Muscle of back (tissue), 11 donors: ENCODE results near the gene PNKD. TPM values are rescaled to one million over a fixed set of nuclear protein-coding genes. Genes with fewer than 3 reads are reported as not detected.
"Not testable (repeated sequence)": the region's sequence is repeated elsewhere in the genome, so short reads cannot be mapped to it uniquely, and the experiment has no call there.

Source experiments
- DNase-seq, 3 donors: peaks; one replicate each; pipeline versions ENCODE4 v3.0.0 to v3.0.0-alpha.2; 2013
- polyA plus RNA-seq, 10 donors: library from polyadenylated mRNA; unstranded; fragments of 120-200 nt; gene quantifications; one replicate each; pipeline ENCODE4 v1.2.1, GENCODE V29; 2013; ENCODE audit not compliant: insufficient read length in 10 of 10

The PNKD gene
- polyA plus RNA-seq, 10 donors = 40.3 to 56.1 (median 44.9) TPM

- not testable (repeated sequence) for DNase-seq
These were observed 41.4 kb downstream of the PNKD start for GRCh38 chr2:218311541-218312266.

DNA sequence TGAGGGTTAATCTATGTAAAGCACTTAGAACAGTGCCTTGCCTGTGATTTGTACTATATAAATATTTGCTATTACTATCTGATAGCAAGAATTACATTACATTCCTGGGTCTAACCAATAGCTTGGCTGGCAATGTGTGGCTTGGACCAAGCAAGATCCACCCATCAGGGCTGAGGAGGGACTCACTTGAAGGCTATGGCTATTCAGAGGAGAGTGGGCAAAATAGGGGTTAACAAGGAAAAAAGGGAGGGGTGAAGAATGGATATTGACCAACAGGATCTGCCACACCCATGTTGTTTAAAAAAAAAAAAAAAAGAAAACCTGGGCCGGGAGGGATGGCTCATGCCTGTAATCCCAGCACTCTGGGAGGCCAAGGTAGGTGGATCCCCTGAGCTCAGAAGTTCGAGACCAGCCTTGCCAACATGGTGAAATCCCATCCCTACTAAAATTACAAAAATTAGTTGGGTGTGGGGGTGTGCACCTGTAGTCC, 42.0 kb downstream of the PNKD start:
- no peak for DNase-seq

- no peak for DNase-seq
These were observed 43.0 kb downstream of the PNKD start for GRCh38 chr2:218313356-218313755.

- not testable (repeated sequence) for DNase-seq
These were observed 44.4 kb downstream of the PNKD start for GRCh38 chr2:218314764-218315163.

DNA sequence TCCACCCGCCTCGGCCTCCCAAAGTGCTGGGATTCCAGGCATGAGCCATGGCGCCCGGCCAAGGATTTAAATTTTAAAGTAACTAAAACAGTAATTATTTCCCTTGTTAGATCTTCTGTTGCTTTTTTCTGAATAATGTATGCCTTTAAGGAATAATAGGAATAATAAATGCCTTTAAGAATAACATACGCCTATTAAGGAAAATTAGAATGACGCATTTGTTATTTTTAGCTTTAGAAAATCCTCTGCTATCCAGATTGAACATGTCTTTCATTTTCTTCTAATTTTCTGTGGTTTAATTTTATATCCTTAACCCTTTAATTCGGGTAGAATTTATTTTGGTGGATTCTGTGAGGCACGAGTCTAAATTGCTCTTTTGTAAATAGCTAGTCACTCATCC, 45.1 kb downstream of the PNKD start:
- DNase-seq = no peak

DNA sequence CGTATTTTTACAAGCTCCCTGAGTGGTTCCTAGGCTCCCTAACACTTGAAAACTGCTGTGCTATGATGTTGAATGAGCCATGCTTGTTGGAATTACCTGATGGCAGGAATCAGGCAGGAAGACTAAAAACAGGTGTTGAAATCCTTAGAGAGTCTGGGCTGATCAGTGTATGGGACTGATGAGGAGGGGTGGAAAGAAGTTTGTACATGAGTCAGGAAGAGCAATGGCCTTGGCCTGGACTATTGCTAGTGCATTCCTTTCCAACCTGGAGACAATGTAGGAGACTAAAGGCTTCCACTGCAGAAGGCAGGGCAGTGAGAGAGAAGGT, 46.9 kb downstream of the PNKD start:
- DNase-seq = no peak

GRCh38 chr2:218317835-218318234, 47.5 kb downstream of the PNKD start:
- DNase-seq = no peak

DNA sequence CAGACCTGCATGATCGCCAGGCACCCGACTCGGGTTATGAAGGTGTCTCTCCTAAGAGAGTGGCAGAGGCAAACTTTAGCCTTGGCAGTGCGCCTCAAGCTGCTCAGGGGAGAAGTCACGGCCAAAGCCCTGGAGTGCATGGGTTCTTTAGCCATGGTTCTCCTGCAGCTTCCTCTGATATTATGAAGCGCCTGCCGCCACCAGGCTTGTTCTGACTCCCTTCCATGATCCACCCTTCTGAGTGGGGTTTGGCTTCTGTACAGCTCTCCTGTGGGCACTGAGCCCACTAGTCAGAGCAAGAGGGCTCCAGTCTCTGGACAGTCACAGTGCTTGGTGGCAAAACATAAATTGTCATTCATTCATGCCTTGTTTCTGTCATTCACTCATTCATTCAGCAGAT, 47.9 kb downstream of the PNKD start:
- no peak for DNase-seq

DNA sequence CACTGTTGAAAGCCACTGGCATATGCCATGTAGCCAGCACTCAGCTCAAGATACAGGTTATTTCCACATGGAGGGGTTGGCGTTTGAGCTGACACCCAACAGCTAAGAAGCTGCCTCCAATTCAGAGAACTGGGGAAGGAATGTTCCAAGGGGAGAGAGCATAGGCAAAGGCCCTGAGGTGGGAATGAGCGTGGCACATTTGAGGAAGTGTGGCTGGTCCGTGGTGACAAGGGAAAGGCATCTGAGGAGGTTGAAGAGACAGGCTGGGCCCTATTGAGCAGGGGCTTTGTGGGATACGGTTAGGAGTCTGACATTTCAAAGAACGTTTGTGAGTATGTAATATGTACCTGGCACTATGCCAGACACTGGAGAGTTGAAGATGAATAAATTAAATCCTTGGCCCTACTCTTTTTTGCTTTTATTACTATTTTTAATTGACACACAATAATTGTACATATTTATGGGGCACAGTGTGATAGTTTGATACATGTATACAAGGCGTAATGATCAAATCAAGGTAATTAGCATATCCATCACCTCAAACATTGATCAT, 49.6 kb downstream of the PNKD start:
- no peak for DNase-seq

DNA sequence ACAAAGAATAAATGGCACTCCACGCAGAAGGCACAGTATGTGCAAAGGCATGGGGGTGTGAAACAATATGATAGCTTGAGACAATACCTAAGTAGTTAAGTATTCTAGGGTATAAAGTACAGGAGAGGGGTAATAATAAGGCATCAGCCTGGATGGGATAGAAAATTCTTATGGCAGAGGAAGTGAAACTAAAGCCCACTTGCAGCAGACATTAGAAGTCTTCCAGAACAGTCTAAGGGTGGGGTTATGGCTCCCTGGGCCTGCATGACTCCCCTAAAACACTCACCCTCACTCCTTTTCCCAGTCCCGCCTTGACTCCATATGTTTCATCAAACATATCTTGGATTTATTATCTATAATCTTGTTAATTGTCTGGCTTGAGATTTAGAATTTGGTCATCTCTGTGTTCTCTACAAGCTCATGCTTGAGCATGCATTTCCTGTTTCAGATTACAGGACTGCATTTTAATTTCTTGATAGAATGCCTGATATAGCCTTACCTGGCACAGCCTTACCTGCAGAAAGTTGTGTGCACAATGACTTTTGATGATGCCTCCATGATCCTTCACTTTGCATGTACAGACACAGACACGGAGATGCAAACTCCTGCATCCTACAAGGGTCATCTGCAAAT, 50.5 kb downstream of the PNKD start:
- DNase-seq = no peak

DNA sequence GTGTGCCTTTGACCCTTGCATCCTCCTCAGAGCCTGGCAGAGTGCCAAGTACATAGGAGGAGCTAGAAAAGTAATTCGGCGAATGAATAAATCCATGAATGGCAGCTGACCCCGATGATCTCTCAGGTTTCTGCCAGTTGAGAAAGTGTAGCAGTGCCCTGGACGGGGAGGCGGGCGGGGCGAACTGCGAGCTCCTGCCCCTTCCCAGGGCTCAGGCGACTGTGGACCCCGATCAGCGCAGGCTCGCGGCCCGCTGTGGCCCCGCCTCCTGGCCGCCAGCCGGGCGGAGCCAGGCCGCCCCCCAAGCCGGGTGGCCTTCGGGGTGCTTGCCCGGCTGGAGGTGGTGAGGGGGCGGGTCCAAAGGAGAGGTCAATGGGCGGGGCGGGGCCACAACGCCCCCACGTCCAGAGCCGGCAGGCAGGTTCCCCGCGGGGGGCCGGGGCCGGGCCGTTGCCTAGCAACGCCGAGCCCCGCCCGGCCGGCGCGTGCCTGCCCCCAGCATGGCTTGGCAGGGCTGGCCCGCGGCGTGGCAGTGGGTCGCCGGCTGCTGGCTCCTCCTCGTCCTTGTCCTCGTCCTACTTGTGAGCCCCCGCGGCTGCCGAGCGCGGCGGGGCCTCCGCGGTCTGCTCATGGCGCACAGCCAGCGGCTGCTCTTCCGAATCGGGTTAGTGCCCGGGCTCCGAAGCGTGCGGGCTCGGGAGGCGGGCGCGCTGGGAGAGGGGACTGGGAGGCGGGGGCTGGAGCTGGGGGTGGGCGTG, 52.6 kb downstream of the PNKD start:
- DNase-seq = peak; percentile 54 to 91 (median 76)

DNA sequence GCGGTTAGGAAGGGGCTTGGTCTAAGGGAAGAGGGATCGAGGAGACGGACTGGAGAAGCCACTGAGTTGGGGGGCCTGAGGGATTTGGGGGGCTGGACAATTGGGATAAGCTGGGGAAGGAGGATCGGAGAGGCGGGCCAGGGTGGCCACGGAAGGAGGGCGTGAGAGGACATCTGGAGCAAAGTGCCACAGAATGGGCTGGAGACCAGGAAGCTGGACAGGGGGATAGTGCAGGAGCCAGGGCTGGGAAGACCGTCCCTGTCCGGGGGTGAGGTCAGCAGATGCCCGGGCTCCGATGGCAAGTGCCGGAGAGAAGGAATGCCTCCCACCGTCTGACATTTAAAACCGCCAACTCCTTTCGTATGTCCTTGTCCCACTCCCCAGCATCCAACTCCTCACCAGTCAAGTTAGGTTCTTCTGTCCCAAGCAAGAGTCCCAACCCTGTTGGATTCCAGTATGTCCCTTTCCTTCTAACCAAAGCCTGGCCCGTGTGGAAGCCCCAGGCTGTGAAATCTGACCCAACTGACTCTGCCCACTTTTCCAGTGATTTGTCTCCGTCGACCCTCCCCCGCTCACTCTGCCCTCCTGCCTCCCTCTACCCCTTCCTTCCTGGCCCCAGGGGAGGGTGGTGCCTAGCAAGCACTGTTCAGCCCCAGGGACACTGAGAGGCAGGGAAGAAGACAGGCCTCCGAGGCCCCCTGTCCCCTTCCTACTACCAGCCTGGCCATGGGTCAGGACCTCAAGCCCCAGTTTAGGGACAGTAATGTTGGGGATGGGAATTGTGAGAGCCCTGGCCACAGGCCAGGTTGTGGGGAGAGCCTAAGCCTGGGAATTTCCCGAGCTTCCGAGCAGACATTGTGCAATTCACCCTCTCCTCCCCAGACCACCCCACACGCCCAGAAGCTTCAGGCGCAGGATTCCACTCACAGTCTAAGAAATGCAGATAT, 53.5 kb downstream of the PNKD start:
- peak; percentile 19 to 65 (median 35) for DNase-seq

DNA sequence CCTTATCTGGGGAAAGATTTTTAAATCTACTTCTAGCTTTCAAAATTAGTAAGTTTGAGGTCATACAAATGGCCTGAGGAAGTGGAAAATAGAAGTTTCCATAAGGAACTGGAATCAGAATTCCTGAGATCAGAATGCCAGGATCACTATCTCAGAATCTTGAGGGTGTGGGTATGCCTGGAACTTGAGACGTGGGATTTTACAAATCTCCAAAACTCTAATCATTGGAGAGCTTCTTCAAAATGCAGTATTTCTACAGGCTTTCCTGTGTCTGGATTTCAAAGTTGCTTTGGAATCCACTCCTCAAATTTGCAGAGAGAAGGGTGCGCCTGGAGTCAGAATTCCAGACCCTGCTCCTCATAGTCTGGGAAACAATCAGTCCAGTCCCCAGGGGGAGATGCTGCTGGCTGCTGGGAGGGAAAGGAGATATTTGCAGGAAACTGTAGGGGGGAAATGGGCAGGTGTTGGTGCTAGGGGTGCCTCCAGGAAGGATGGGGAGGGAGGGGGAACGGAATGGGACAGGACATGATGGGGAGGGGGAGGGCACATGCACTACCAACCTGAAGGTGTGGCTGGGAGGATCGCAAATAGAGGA, 55.3 kb downstream of the PNKD start:
- DNase-seq = no peak

DNA sequence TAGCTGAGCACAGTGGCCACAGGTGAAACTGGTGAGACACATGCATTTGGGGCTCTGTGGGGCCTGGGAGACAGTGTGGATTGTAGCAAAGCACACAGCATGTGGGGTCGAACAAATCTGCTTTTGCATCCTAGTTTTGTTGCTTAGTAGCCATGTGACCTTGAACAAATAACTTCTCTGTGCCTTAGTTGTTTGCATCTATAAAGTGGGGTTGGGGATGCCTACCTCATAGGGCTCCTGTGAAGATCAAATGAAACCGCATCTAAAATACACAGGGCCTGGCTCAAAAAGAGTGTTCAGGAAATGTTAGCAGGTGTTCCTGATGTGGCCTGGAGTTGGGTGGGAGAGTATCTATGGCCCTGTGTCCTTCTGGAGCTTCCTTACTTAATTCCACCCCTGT, 56.0 kb downstream of the PNKD start:
- DNase-seq = no peak

DNA sequence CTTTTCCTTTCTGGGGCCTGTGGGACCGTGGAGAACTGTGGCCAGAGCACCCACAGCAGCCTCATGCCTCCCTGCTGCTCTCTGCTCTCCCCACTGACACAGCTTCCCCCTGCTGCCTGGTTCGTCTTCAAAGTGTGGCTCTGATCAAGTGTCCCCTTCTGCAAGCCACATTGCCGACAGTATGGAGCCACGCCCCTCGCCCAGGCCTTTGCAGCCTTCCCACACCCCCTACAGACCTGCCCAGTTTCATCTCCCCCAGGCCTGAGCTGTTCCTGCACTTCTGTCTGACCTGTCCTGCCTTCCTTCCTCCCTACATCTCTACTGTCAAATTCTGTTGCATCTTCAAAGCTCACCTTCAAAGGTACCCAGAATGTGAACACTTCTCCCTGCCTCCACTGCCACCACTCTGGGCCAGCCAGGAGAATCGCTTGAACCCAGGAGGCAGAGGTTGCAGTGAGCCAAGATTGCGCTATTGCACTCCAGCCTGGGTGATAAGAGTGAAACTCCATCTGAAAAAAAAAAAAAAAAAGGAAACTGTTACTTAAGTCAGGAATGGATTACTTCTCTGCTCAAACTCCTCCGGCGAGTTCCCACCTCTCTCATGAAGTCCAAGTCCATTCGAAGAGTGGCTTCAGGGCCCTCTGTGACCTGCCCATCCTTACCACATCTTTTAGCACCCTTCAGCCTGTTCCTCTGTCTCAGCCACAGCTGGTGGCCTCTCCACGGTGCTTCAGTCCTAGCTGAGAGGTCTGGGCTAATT, 57.3 kb downstream of the PNKD start:
- no peak for DNase-seq

GRCh38 chr2:218328294-218328693, 58.0 kb downstream of the PNKD start:
- DNase-seq = no peak

DNA sequence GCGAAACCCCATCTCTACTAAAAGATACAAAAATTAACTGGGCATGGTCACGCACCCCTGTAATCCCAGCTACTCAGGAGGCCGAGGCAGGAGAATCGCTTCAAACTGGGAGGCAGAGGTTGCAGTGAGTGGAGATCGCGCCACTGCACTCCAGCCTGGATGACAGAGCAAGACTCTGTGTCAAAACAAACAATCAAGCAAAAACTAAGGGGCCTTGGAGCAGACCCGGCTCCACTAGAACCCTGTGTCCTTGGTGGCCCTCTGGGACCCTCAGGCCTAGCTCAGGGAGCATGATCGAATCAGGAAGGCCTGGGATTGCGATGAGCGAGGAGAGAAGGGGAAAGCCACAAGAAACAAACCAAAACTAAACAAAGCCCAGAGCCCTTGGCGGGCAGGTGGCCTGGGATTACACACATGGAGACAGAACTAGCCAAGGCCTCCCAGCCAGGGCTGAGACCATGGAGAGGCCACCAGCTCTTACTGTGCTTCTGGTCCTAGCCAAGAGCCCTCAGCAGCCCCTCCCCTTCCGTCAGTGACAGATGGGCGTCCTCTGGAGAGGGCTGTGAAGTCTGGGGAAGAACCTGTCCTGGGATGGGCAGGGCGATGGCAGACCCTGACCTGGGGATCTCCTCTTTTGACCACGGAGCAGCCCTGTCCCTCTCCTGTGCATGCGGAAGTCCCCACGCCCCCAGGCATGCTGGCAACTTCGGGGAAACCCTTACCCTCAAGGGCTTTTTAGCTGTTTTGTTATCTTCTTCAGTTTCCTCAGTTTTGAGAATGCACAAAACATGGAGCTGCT, 58.9 kb downstream of the PNKD start:
- DNase-seq = no peak

DNA sequence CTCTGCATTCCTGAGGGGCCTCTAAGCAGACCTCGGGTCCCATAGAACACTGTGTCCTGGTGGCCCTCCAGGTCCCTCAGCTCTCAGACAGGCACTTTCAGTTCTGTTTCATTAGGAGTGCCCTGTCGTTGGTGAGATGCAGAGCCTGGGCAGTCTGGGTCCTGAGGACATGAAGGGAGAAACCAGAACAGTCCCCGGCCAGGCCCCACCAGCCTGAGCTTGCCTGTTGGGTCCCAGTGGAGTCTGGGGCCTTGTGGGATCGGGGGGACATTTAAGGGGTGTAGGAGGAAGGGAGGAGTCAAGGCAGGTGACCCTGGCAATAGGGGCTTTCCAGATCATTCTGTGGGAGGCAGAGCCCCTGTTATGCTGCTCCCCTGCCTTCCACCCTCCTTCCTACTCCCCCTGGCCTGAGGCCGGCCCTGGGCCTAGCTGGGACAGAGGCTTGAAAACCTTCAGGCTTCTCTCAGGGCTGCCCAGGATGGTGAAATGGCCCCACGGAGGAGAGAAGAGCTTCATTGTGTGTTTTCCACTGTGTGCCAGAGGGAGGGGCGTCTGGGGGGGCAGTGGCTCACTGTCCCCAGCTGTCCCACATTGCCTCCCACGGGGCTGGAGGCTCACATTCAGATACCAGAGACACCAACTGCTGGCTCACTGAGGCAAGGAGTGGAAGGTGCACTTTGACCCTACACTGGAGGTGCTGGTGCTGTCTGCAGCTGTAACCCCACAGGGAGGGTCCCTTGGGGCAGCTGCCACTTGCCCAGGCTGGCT, 59.7 kb downstream of the PNKD start:
- DNase-seq = no peak

- no peak for DNase-seq
These were observed 61.4 kb downstream of the PNKD start for GRCh38 chr2:218331745-218332144.
